GM10266 (cell line): ENCODE results near the gene MADCAM1.

Experiments used
- DNase-seq: peaks from one replicate; pipeline ENCODE4 v3.0.0; 2012; ENCODE audit errors: extremely low spot score
- TF ChIP-seq, protein P1 (sequence below): IDR thresholded peaks from 2 replicates; pipeline ENCODE4 v1.5.1; 2012; ENCODE audit warnings: mild to moderate bottlenecking, low read depth; ENCODE audit not compliant: control insufficient read depth, insufficient read depth; ENCODE audit errors: missing control alignments

The MADCAM1 gene

DNA sequence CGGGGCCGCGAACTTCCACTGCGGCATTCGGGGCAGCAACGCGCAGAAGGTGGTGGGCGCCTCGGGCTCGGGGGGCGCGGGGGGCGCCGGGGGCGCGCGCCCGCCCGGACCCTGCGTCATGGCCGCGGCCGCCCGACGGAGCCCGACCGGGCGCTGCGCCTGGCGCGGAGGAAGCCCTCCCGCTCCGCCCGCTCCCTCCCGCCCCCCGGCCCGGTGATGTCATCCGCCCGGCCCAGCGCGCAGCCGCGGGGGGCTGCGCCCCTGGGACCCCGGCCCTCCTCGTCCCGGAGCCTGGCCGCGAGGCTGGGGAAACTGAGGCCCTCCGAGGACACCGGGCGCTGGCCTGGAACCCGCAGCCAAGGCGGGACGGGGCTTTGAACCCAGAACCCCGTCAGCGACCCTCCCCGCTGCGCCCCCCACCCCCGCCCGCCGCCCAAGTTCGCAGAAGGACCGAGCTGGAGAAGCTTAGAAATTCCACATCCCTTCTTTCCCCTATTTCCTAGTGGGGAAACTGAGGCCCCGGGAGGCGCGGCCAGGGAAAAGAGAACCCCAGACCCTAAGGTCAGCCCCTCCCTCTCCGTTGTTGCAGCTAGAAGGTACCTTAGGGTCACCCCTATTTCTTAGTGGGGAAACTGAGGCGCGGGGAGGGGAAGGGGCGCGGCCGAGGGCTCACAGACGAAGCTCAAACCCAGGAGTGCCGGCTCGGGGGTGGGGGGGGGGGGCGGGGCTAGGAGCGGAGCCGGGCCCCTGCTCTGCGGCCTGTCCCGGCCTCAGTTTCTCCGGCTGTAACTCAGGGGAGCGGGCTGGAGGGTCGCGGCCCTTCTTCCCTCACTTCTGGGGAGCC, 35.2 kb upstream of the MADCAM1 start, which contains the start of gene SHC2:
TSS of gene SHC2 (minus strand) at position 157 of the 844 bp plus-strand sequence. CDS start at position 120, 37 bp downstream.
- TF ChIP-seq, protein P1, sequence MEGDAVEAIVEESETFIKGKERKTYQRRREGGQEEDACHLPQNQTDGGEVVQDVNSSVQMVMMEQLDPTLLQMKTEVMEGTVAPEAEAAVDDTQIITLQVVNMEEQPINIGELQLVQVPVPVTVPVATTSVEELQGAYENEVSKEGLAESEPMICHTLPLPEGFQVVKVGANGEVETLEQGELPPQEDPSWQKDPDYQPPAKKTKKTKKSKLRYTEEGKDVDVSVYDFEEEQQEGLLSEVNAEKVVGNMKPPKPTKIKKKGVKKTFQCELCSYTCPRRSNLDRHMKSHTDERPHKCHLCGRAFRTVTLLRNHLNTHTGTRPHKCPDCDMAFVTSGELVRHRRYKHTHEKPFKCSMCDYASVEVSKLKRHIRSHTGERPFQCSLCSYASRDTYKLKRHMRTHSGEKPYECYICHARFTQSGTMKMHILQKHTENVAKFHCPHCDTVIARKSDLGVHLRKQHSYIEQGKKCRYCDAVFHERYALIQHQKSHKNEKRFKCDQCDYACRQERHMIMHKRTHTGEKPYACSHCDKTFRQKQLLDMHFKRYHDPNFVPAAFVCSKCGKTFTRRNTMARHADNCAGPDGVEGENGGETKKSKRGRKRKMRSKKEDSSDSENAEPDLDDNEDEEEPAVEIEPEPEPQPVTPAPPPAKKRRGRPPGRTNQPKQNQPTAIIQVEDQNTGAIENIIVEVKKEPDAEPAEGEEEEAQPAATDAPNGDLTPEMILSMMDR, result no peak
- DNase-seq, result no peak

DNA sequence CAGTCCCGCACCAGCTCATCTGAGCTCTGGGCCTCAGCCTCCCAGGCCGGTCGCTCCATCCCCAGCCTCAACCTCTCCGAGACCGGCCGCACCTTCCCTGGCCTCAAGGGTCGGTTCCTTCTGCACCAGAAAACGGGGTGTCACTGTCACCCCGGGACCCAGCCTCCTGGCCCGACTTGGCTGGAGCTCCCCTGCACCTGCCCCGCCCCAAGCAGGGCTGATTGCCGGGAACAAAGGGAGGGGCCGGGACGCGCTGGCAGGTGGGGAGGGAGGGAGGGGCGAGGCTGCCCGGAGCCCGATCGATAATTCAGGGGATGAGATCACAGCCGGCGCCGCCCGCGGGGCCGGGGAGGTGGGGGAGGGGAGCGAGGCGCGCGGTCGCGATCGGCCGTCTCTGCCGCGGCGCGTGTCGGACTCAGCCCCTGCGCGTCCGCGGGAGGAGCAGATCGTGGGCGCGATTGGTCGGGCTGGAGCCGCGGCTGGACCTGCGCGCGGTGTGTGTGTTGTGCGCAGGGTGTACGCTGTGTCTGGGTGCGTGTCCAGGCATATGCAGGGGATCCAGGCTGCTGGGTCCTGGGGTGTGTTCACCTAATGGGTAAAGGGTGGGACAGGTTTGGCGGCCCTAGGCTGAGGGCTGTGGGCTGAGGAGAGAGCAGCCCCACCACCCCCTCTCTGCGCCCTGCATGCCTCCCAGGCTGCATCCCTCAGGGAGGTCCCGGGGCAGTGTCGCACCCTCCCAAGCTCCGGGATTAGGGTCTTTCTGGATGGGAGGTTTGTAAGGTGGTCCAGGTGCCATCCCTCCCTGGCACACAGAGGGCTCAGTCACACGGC, 34.4 kb upstream of the MADCAM1 start:
- DNase-seq, result no peak
- TF ChIP-seq, protein P1, result no peak

DNA sequence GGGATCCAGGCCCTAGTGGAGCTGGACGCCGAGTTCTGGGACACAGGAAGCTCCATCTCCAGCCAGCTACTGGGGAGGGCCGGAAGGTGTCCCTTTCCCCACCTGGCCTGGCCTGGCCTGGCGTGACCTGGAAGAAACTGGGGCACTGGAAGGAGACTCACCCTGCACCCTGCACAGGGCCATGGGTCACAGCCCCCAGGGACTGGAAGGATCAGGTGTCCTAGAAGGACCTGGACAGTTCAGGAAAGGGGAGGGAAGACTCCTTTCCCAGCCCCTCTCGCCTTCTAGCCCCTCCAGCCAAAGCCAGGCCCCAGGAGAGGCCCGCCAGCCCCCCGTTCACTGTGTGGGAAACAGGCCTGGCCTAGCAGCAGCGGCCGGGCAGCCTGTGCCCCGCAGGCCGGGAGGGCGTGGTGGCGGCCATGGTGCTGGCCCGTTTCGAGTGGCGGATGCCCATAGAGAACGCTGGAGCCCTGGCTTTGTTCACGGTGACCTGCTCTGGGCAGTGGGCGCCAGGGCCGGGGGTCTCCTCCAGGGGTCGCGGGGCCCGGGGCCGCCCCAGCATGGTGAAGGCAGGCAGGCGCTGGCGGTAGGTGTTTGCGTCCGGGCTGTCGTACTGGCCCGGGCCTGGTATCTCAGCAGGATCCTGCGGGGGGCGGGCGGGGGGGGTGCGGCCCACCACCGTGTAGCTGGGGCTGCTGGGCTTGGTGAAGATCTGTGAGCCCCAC, 32.6 kb upstream of the MADCAM1 start:
- DNase-seq, result no peak
- TF ChIP-seq, protein P1, result no peak

DNA sequence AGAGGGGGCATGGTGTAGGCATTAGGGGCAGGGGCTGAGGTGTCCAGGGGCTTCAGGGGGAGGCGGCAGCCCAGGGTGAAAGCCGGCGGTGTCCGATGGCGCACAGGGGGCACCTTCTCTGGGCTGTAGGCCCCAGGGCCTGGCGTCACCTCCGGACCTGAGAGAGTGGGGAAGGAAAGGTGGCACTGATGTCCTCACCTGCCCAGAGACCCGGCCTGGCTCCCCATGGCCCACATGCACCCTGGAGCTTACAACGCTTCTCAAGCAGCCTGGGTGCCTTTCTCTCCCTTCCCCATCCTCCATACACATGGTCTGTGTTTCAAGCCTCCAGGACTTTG, 32.1 kb upstream of the MADCAM1 start:
- no peak for DNase-seq
- TF ChIP-seq, protein P1, result no peak

DNA sequence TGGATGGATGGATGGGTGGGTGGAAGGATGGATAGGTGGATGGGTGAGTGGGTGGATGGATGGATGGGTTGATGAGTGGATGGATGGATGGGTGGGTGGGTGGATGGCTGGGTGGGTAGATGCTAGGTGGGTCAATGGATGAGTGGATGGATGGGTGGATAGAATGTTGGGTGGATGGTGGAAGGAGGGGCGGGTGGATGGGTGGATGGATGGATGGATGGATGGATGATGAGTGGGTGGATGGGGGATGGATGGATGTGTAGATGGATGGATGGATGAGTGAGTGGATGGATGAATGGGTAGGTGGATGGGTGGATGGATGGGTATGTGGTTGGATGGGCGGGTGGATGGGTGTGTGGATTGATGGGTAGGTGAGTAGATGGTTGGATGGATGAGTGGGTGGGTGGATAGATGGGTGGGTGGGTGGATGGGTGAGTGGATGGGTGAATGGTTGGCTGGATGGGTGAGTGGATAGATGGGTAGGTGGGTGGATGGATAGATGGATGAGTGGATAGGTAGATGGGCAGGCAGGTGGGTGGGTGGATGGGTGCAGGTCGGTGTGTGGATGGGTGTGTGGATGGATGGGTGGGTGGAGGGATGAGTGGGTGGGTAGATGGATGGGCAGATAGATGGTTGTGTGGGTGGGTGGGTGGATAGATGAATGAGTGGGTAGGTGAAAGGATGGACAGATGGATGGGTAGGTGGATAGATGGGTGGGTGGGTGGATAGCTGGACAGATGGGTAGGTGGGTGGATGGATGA, 31.1 kb upstream of the MADCAM1 start:
- TF ChIP-seq, protein P1, result no peak
- no peak for DNase-seq

DNA sequence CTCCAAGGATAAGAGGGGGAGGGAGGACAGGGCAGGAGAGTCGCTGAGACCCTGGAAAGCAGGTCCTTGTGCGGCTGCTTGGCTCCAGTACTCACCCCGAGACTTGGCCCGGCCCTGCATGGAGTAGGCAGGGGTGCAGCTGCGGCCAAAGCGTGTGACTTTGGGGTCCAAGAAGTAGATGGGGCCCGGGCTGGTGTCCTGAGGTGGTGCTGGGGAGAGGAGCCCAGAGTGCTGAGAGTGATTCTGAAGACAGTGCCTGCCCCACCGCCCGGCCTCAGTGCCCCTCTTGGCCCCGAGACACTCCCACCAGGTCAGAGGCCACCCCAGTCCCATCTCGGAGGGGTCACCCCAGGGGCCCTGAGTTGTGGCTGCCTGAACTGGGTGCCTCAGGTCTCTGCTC, 28.7 kb upstream of the MADCAM1 start:
- no peak for DNase-seq
- TF ChIP-seq, protein P1, result no peak
